HEK293 (cell line): Measurements from ENCODE around the gene GOLGA6C.

Experiments used
- CTCF ChIA-PET: fragments of 350-600 bp; formaldehyde crosslinking; extraction: SDS; loops from one replicate; lab custom pipeline; 2021; ENCODE audit warnings: antibody characterized with exemption; lab: Yijun Ruan, JAX
- POLR2A ChIA-PET: fragments of 300-600 bp; formaldehyde crosslinking; extraction: SDS; loops from one replicate; lab custom pipeline; 2020; ENCODE audit warnings: antibody characterized with exemption, inconsistent platforms; lab: Yijun Ruan, JAX
- H3K27ac ChIP-seq: fragments of 200-500 bp; sonication (Bioruptor generic); 2 replicates; pipeline ENCODE4 v1.5.1; 2014; ENCODE audit warnings: low read depth, low read length, control low read depth, inconsistent platforms; ENCODE audit errors: extremely low read depth
- H3K36me3 ChIP-seq, 2 experiments: fragments of 200-500 bp in 1 of 2; sonication (Bioruptor generic) in 1 of 2; 1 replicate in 1 of 2; 2 replicates in 1 of 2; pipeline ENCODE4 v1.5.1; 2014 to 2017; ENCODE audit warnings: inconsistent platforms in 2 of 2, low read length in 2 of 2; ENCODE audit not compliant: control insufficient read depth in 2 of 2, insufficient read depth in 1 of 2
- H3K4me1 ChIP-seq: fragments of 200-500 bp; sonication (Bioruptor generic); 2 replicates; pipeline ENCODE4 v1.5.1; 2014; ENCODE audit warnings: mild to moderate bottlenecking, low read length, inconsistent platforms; ENCODE audit not compliant: control insufficient read depth, insufficient read depth
- H3K4me3 ChIP-seq: 2 replicates; pipeline ENCODE4 v1.5.1; 2011; ENCODE audit warnings: low read depth, mild to moderate bottlenecking, control low read depth, low read length, moderate library complexity
- H3K9me3 ChIP-seq: fragments of 200-500 bp; sonication (Bioruptor generic); 2 replicates; pipeline ENCODE4 v1.5.1; 2014; ENCODE audit warnings: low read depth, low read length, inconsistent platforms; ENCODE audit not compliant: control insufficient read depth, insufficient read depth
- KLF1 ChIP-seq: fragments of 450-650 bp; formaldehyde crosslinking; IDR thresholded peaks from 2 replicates; pipeline ENCODE4 v1.5.1; 2016; ENCODE audit warnings: missing biosample characterization, missing genetic modification characterization
- KLF10 ChIP-seq: fragments of 450-650 bp; IDR thresholded peaks from 2 replicates; pipeline ENCODE4 v1.5.1; 2018; ENCODE audit warnings: missing biosample characterization, mild to moderate bottlenecking, missing genetic modification characterization
- MZF1 ChIP-seq: fragments of 450-650 bp; formaldehyde crosslinking; IDR thresholded peaks from 2 replicates; pipeline ENCODE4 v1.5.1; 2017; ENCODE audit warnings: missing biosample characterization, missing genetic modification characterization, borderline replicate concordance
- ZFP3 ChIP-seq: fragments of 450-650 bp; formaldehyde crosslinking; IDR thresholded peaks from 2 replicates; pipeline ENCODE4 v1.5.1; 2016; ENCODE audit warnings: low read depth, missing biosample characterization, missing genetic modification characterization
- ZFP69B ChIP-seq: fragments of 450-650 bp; formaldehyde crosslinking; IDR thresholded peaks from 2 replicates; pipeline ENCODE4 v1.5.1; 2016; ENCODE audit warnings: missing biosample characterization, missing genetic modification characterization
- ZNF132 ChIP-seq: fragments of 450-650 bp; formaldehyde crosslinking; IDR thresholded peaks from 2 replicates; pipeline ENCODE4 v1.5.1; 2017; ENCODE audit warnings: missing biosample characterization, missing genetic modification characterization, borderline replicate concordance
- ZNF311 ChIP-seq: fragments of 450-650 bp; formaldehyde crosslinking; IDR thresholded peaks from 2 replicates; pipeline ENCODE4 v1.5.1; 2017; ENCODE audit warnings: missing biosample characterization, missing genetic modification characterization, borderline replicate concordance
- ZNF473 ChIP-seq: fragments of 450-650 bp; formaldehyde crosslinking; IDR thresholded peaks from 2 replicates; pipeline ENCODE4 v1.5.1; 2017; ENCODE audit warnings: missing biosample characterization, missing genetic modification characterization
- ZNF514 ChIP-seq: fragments of 450-650 bp; formaldehyde crosslinking; IDR thresholded peaks from 2 replicates; pipeline ENCODE4 v1.5.1; 2016; ENCODE audit warnings: missing biosample characterization, missing genetic modification characterization
- ZNF571 ChIP-seq: fragments of 450-650 bp; formaldehyde crosslinking; IDR thresholded peaks from 2 replicates; pipeline ENCODE4 v1.5.0; 2017; ENCODE audit warnings: missing biosample characterization, missing genetic modification characterization
- ZNF600 ChIP-seq: fragments of 450-650 bp; formaldehyde crosslinking; IDR thresholded peaks from 2 replicates; pipeline ENCODE4 v1.5.1; 2016; ENCODE audit warnings: missing biosample characterization, missing genetic modification characterization
- ZNF658 ChIP-seq: fragments of 450-650 bp; formaldehyde crosslinking; IDR thresholded peaks from 2 replicates; pipeline ENCODE4; 2016; ENCODE audit warnings: missing biosample characterization, missing genetic modification characterization
- ZNF664 ChIP-seq: fragments of 450-650 bp; formaldehyde crosslinking; IDR thresholded peaks from 2 replicates; pipeline ENCODE4 v1.5.1; 2016; ENCODE audit warnings: missing biosample characterization, missing genetic modification characterization
- ZNF830 ChIP-seq: fragments of 450-650 bp; IDR thresholded peaks from 2 replicates; pipeline ENCODE4 v1.5.0; 2018; ENCODE audit warnings: missing biosample characterization, missing genetic modification characterization, low read depth, mild to moderate bottlenecking, moderate library complexity
- TF ChIP-seq, protein P1 (sequence below): fragments of 450-650 bp; formaldehyde crosslinking; IDR thresholded peaks from 2 replicates; pipeline ENCODE4 v1.5.1; 2016; ENCODE audit warnings: missing biosample characterization, missing genetic modification characterization
- TF ChIP-seq, protein P2 (sequence below): fragments of 450-650 bp; formaldehyde crosslinking; IDR thresholded peaks from 2 replicates; pipeline ENCODE4 v1.5.1; 2016; ENCODE audit warnings: missing biosample characterization, missing genetic modification characterization
- TF ChIP-seq, protein P3 (sequence below): fragments of 450-650 bp; formaldehyde crosslinking; IDR thresholded peaks from 2 replicates; pipeline ENCODE4 v1.5.1; 2016; ENCODE audit warnings: missing biosample characterization, missing genetic modification characterization
- TF ChIP-seq, protein P4 (sequence below): fragments of 450-650 bp; formaldehyde crosslinking; IDR thresholded peaks from 2 replicates; pipeline ENCODE4 v1.5.1; 2016; ENCODE audit warnings: missing biosample characterization, missing genetic modification characterization

Gene GOLGA6C

DNA sequence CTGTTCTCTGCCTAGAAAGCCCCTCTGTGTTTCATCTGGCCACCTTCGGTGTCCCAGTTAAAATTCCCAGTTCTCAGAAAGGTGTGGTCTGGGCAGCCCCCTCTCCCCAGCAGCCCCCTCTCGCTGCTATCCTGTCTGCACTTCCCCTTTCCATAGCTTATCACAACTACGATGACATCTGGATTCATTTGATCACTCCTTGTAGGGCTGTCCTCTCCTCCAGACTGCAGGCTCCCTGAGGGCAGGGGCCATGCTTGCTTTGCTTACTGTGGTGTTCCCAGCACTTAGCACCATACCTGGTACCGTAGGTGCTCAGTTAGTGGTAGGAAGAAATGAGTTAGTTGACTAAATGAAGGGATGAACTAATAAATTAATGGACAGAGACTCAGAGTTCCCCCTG lies 26.3 kb upstream of the GOLGA6C start:
- TF ChIP-seq ZNF473 (no peak), ZNF830 (no peak), ZFP69B (no peak), ZNF658 (tag by site-specific recombination) (no peak), ZFP3 (tag by site-specific recombination) (no peak)
- TF ChIP-seq, protein P1, sequence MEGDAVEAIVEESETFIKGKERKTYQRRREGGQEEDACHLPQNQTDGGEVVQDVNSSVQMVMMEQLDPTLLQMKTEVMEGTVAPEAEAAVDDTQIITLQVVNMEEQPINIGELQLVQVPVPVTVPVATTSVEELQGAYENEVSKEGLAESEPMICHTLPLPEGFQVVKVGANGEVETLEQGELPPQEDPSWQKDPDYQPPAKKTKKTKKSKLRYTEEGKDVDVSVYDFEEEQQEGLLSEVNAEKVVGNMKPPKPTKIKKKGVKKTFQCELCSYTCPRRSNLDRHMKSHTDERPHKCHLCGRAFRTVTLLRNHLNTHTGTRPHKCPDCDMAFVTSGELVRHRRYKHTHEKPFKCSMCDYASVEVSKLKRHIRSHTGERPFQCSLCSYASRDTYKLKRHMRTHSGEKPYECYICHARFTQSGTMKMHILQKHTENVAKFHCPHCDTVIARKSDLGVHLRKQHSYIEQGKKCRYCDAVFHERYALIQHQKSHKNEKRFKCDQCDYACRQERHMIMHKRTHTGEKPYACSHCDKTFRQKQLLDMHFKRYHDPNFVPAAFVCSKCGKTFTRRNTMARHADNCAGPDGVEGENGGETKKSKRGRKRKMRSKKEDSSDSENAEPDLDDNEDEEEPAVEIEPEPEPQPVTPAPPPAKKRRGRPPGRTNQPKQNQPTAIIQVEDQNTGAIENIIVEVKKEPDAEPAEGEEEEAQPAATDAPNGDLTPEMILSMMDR (tag by site-specific recombination): no peak
- TF ChIP-seq, protein P2, sequence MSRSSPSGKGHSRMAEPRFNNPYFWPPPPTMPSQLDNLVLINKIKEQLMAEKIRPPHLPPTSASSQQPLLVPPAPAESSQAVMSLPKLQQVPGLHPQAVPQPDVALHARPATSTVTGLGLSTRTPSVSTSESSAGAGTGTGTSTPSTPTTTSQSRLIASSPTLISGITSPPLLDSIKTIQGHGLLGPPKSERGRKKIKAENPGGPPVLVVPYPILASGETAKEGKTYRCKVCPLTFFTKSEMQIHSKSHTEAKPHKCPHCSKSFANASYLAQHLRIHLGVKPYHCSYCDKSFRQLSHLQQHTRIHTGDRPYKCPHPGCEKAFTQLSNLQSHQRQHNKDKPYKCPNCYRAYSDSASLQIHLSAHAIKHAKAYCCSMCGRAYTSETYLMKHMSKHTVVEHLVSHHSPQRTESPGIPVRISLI (tag by site-specific recombination): no peak
- TF ChIP-seq, protein P3, sequence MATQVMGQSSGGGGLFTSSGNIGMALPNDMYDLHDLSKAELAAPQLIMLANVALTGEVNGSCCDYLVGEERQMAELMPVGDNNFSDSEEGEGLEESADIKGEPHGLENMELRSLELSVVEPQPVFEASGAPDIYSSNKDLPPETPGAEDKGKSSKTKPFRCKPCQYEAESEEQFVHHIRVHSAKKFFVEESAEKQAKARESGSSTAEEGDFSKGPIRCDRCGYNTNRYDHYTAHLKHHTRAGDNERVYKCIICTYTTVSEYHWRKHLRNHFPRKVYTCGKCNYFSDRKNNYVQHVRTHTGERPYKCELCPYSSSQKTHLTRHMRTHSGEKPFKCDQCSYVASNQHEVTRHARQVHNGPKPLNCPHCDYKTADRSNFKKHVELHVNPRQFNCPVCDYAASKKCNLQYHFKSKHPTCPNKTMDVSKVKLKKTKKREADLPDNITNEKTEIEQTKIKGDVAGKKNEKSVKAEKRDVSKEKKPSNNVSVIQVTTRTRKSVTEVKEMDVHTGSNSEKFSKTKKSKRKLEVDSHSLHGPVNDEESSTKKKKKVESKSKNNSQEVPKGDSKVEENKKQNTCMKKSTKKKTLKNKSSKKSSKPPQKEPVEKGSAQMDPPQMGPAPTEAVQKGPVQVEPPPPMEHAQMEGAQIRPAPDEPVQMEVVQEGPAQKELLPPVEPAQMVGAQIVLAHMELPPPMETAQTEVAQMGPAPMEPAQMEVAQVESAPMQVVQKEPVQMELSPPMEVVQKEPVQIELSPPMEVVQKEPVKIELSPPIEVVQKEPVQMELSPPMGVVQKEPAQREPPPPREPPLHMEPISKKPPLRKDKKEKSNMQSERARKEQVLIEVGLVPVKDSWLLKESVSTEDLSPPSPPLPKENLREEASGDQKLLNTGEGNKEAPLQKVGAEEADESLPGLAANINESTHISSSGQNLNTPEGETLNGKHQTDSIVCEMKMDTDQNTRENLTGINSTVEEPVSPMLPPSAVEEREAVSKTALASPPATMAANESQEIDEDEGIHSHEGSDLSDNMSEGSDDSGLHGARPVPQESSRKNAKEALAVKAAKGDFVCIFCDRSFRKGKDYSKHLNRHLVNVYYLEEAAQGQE (tag by site-specific recombination): no peak
- TF ChIP-seq, protein P4, sequence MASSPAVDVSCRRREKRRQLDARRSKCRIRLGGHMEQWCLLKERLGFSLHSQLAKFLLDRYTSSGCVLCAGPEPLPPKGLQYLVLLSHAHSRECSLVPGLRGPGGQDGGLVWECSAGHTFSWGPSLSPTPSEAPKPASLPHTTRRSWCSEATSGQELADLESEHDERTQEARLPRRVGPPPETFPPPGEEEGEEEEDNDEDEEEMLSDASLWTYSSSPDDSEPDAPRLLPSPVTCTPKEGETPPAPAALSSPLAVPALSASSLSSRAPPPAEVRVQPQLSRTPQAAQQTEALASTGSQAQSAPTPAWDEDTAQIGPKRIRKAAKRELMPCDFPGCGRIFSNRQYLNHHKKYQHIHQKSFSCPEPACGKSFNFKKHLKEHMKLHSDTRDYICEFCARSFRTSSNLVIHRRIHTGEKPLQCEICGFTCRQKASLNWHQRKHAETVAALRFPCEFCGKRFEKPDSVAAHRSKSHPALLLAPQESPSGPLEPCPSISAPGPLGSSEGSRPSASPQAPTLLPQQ (tag by site-specific recombination): no peak
- Histone ChIP-seq H3K27ac (no peak overlapping the region), H3K4me3 (no peak overlapping the region), H3K9me3 (no peaks in the 10 kb centered on the region), H3K36me3 (no peaks in the 10 kb centered on the region), H3K4me1 (no peaks in the 10 kb centered on the region)
- ChIA-PET CTCF (no interaction called here), POLR2A (no interaction called here)

DNA sequence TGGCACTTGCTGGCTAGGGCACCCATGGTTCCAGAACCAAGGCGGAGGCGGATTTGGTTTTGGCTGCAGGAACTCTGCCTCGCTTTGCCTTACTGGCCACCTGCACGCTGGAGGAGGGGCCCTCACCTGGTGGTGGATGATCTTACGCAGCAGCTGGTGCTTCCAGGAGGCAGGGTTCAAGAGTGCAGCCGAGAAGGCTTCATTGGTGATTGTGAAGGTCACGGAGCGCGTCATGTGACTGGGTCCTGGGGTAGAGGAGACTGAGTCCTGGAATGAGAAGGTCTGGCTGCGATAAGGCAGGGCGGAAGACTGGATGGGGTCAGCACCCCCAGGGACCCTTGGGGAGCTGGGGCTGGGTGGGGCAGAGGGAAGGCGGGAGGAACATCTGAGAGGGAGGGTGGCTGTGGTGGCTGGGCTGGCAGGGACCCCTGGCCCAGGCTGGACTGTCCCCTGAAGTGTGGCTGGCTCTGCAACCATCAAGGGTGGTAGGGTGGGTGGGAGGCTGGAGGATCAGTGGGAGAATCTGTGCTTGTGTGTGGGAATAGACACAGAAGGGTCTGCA lies 25.8 kb upstream of the GOLGA6C start:
- H3K4me1 ChIP-seq: no peaks in the 10 kb centered on the region
- CTCF ChIA-PET: no interaction called here
- H3K27ac ChIP-seq: no peak overlapping the region
- no peak overlapping the region for H3K4me3 ChIP-seq
- TF ChIP-seq KLF10 (tag by site-specific recombination): no peak
- no peak for TF ChIP-seq MZF1
- H3K9me3 ChIP-seq: no peaks in the 10 kb centered on the region
- POLR2A ChIA-PET: no interaction called here
- H3K36me3 ChIP-seq: no peaks in the 10 kb centered on the region

DNA sequence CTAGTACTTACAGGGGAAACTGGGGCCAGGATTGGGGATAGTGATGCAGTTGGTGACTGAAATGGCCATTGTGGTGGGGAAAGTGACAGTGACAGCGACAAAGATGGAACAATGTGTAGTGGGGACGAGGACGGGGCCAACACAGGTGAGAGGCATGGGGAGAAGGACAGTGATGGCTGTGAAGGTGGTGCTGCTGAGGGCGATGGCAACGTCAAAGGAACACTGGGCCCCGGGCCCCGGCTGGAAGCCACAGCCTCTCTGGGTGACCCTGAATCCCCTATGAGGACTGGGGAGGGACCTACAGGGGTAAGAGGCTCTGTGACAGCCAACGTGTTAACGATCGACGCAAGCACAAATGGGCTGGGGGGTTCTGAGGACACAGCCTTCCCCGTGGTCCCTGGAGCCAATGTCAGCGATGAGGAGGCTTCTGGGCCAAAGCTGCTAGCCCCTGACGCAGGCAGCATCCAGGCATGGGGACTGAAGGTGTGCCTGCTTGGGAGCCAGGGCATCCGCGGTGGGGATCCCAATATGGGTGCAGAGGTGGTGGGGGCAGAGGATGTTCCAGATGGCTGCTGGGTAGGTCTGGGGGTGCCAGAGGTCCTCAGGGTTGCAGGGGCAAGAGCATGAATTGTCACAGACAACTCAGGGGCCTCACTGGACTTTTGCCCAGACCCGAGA lies 25.2 kb upstream of the GOLGA6C start:
- Histone ChIP-seq H3K36me3 (no peaks in the 10 kb centered on the region), H3K4me3 (no peak overlapping the region), H3K27ac (no peak overlapping the region), H3K9me3 (no peaks in the 10 kb centered on the region)
- ChIA-PET CTCF (interaction anchor here (0.7 kb wide), 1 partner anchor 14 kb away, joined by 3 read pairs; no protein-coding TSS in a partner anchor), POLR2A (no interaction called here)
- no peak for TF ChIP-seq ZNF664 (tag by site-specific recombination)
- no peak for TF ChIP-seq ZNF311 (tag by site-specific recombination)
- no peak for TF ChIP-seq ZNF514 (tag by site-specific recombination)
- TF ChIP-seq KLF1 (tag by site-specific recombination): no peak
- TF ChIP-seq ZNF132: no peak
- TF ChIP-seq ZNF473: no peak
- no peak for TF ChIP-seq ZNF571 (tag by site-specific recombination)
- peak; percentile 47; the same call in 1 of the 2 replicates for TF ChIP-seq ZNF600 (tag by site-specific recombination)
- TF ChIP-seq, all 188 proteins: peak for 1
- no peaks in the 10 kb centered on the region for H3K4me1 ChIP-seq
